ENCODE results near the gene IFFO2. TPM values are rescaled to one million over a fixed set of nuclear protein-coding genes. Genes with fewer than 3 reads are reported as not detected.

The IFFO2 gene
- polyA plus RNA-seq, 1 of the 3 experiments (the other 2 are of a cell fraction), result 10.5 TPM

DNA sequence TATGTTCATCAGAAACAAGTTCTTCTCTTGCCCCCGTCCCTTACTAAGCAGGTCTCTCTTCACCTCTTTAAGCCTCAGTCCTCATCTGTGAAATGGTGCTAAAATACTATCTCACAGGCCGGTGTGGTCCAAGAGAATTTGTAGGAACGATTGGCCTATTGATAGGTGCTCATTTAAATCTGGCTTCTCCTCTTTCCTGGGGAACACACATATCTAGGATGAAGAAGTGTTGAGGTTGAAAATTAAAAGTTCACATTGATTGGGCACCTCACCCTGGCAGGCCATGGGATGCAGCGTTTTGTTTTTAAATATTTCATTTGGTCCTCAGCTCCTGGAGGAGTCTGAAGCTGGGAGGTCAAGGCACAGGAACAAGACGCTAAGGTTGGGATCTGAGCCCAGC lies 88.1 kb downstream of the IFFO2 start:
- Histone ChIP-seq H3K4me3 (ENCODE audit: low read depth in 2 of 2, low read length in 1 of 2) (no peak overlapping the region), H3K9ac (no peak overlapping the region), H3K9me2 (no peaks in the 10 kb centered on the region), H3K36me3 (replicated peaks in 1 of 2; ENCODE audit: control insufficient read depth in 1 of 2, insufficient read depth in 2 of 2, low read length in 1 of 2) (no peaks in the 10 kb centered on the region), H3K27me3 (ENCODE audit: insufficient read depth) (peaks cover 18% of the 10 kb centered on the region; the same call in 1 of the 2 replicates), H3K27ac (ENCODE audit: low read depth in 2 of 2, low read length in 1 of 2) (no peak overlapping the region), H3K79me2 (ENCODE audit: insufficient read depth) (no peaks in the 10 kb centered on the region), H2AFZ (ENCODE audit: low read depth) (no peak overlapping the region), H3K9me3 (no peaks in the 10 kb centered on the region), H3K4me1 (ENCODE audit: control insufficient read depth in 1 of 2, insufficient read depth in 2 of 2, low read depth in 1 of 2, low read length in 1 of 2) (no peaks in the 10 kb centered on the region), H3F3A (replicated peaks; ENCODE audit: insufficient read depth) (no peaks in the 10 kb centered on the region), H4K20me1 (ENCODE audit: insufficient read depth) (no peaks in the 10 kb centered on the region), H3K4me2 (no peak overlapping the region)
- TF ChIP-seq JUND (IDR thresholded peaks at IDR 0.05) (no peak), FOSL2 (IDR thresholded peaks at IDR 0.05; ENCODE audit: borderline replicate concordance, low read depth) (no peak), FOXJ3 (CRISPR knock-in tag; IDR thresholded peaks at IDR 0.05) (no peak), POLR2AphosphoS5 (IDR thresholded peaks at IDR 0.05; ENCODE audit: low read depth, low read length) (no peak), RXRA (IDR thresholded peaks at IDR 0.05; ENCODE audit: borderline replicate concordance, low read depth) (no peak), EZH2phosphoT487 (IDR thresholded peaks at IDR 0.05; ENCODE audit: borderline replicate concordance, low read depth) (no peak), ELF1 (IDR thresholded peaks at IDR 0.05) (no peak)
- TF ChIP-seq, protein P1, sequence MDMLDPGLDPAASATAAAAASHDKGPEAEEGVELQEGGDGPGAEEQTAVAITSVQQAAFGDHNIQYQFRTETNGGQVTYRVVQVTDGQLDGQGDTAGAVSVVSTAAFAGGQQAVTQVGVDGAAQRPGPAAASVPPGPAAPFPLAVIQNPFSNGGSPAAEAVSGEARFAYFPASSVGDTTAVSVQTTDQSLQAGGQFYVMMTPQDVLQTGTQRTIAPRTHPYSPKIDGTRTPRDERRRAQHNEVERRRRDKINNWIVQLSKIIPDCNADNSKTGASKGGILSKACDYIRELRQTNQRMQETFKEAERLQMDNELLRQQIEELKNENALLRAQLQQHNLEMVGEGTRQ (IDR thresholded peaks at IDR 0.05; ENCODE audit: borderline replicate concordance, low read depth, low read length), result no peak
- TF ChIP-seq, protein P2, sequence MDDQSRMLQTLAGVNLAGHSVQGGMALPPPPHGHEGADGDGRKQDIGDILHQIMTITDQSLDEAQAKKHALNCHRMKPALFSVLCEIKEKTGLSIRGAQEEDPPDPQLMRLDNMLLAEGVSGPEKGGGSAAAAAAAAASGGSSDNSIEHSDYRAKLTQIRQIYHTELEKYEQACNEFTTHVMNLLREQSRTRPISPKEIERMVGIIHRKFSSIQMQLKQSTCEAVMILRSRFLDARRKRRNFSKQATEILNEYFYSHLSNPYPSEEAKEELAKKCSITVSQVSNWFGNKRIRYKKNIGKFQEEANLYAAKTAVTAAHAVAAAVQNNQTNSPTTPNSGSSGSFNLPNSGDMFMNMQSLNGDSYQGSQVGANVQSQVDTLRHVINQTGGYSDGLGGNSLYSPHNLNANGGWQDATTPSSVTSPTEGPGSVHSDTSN (IDR thresholded peaks at IDR 0.05), result no peak
- ChIA-PET POLR2A (no interaction called here), CTCF (interaction anchor here (1.0 to 25.9 kb wide), 4 partner anchors 8 to 292 kb away, joined by 3 to 350 read pairs (median 5); no protein-coding TSS in a partner anchor)
- DNase-seq, result no peak
- 56% methylated on average over 5 of the region's 5 CpGs for WGBS (ENCODE audit: low lambda C conversion rate)

DNA sequence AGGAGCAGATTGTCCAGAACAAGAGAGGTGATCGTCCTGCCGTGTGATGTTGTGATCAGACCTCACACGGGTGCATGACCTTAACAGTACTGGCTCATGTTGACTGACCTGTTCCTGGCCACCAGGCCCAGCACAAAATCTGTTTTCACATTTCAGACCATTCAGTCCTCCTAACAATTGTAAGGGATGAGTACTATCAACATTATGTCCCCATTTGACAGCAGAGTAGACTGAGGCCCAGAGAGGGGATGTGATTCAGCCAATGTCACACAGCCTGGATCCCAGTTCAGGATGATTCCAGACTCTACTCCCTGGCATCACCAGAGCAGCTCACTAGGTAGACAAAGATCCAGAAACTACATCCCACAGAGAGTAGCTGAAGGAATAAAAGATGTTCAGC lies 89.6 kb downstream of the IFFO2 start:
- ChIA-PET CTCF (interaction anchor here (0.6 to 25.9 kb wide), 4 partner anchors 9 to 269 kb away, joined by 3 to 350 read pairs (median 6); no protein-coding TSS in a partner anchor), POLR2A (no interaction called here)
- H3K9ac ChIP-seq, result no peak overlapping the region
- H3K36me3 ChIP-seq (replicated peaks in 1 of 2; ENCODE audit: control insufficient read depth in 1 of 2, insufficient read depth in 2 of 2, low read length in 1 of 2), result no peaks in the 10 kb centered on the region
- H3K79me2 ChIP-seq (ENCODE audit: insufficient read depth), result no peaks in the 10 kb centered on the region
- 40% methylated on average over 1 of the region's 3 CpGs for WGBS (ENCODE audit: low lambda C conversion rate)
- no peaks in the 10 kb centered on the region for H3F3A ChIP-seq (replicated peaks; ENCODE audit: insufficient read depth)
- TF ChIP-seq POLR2AphosphoS5 (IDR thresholded peaks at IDR 0.05; ENCODE audit: low read depth, low read length) (no peak), RFX5 (IDR thresholded peaks at IDR 0.05; ENCODE audit: low read length) (no peak), RCOR1 (IDR thresholded peaks at IDR 0.05; ENCODE audit: low read length) (no peak), EZH2phosphoT487 (IDR thresholded peaks at IDR 0.05; ENCODE audit: borderline replicate concordance, low read depth) (no peak), JUND (IDR thresholded peaks at IDR 0.05) (no peak), TCF12 (IDR thresholded peaks at IDR 0.05) (no peak), MEF2A (IDR thresholded peaks at IDR 0.05; ENCODE audit: borderline replicate concordance, low read depth) (no peak), SIN3A (IDR thresholded peaks at IDR 0.05; ENCODE audit: borderline replicate concordance, low read depth, low read length) (no peak), MXI1 (IDR thresholded peaks at IDR 0.05; ENCODE audit: low read depth, low read length) (no peak), NRF1 (IDR thresholded peaks at IDR 0.05; ENCODE audit: low read depth, low read length) (no peak), GABPA (IDR thresholded peaks at IDR 0.05; ENCODE audit: low read depth) (no peak), TEAD4 (IDR thresholded peaks at IDR 0.05; ENCODE audit: borderline replicate concordance, insufficient read depth) (no peak), CHD2 (IDR thresholded peaks at IDR 0.05; ENCODE audit: low read length, partially characterized antibody) (no peak), EP300 (IDR thresholded peaks at IDR 0.05; ENCODE audit: borderline replicate concordance in 1 of 2, low read depth in 1 of 2, low read length in 1 of 2) (no peak)
- TF ChIP-seq, protein P2 (IDR thresholded peaks at IDR 0.05), result no peak
- TF ChIP-seq, protein P3, sequence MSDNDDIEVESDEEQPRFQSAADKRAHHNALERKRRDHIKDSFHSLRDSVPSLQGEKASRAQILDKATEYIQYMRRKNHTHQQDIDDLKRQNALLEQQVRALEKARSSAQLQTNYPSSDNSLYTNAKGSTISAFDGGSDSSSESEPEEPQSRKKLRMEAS (IDR thresholded peaks at IDR 0.05; ENCODE audit: low read depth), result no peak
- TF ChIP-seq, protein P4, sequence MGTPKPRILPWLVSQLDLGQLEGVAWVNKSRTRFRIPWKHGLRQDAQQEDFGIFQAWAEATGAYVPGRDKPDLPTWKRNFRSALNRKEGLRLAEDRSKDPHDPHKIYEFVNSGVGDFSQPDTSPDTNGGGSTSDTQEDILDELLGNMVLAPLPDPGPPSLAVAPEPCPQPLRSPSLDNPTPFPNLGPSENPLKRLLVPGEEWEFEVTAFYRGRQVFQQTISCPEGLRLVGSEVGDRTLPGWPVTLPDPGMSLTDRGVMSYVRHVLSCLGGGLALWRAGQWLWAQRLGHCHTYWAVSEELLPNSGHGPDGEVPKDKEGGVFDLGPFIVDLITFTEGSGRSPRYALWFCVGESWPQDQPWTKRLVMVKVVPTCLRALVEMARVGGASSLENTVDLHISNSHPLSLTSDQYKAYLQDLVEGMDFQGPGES (IDR thresholded peaks at IDR 0.05; ENCODE audit: low read depth, low read length), result no peak
- TF ChIP-seq, protein P5, sequence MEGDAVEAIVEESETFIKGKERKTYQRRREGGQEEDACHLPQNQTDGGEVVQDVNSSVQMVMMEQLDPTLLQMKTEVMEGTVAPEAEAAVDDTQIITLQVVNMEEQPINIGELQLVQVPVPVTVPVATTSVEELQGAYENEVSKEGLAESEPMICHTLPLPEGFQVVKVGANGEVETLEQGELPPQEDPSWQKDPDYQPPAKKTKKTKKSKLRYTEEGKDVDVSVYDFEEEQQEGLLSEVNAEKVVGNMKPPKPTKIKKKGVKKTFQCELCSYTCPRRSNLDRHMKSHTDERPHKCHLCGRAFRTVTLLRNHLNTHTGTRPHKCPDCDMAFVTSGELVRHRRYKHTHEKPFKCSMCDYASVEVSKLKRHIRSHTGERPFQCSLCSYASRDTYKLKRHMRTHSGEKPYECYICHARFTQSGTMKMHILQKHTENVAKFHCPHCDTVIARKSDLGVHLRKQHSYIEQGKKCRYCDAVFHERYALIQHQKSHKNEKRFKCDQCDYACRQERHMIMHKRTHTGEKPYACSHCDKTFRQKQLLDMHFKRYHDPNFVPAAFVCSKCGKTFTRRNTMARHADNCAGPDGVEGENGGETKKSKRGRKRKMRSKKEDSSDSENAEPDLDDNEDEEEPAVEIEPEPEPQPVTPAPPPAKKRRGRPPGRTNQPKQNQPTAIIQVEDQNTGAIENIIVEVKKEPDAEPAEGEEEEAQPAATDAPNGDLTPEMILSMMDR (IDR thresholded peaks at IDR 0.05), result no peak
- H2AFZ ChIP-seq (ENCODE audit: low read depth), result no peak overlapping the region
- H3K9me3 ChIP-seq, result no peaks in the 10 kb centered on the region
- H3K4me2 ChIP-seq, result no peak overlapping the region
- H3K4me1 ChIP-seq (ENCODE audit: control insufficient read depth in 1 of 2, insufficient read depth in 2 of 2, low read depth in 1 of 2, low read length in 1 of 2), result no peaks in the 10 kb centered on the region
- no peaks in the 10 kb centered on the region for H3K9me2 ChIP-seq
- peaks cover 18% of the 10 kb centered on the region; the same call in 1 of the 2 replicates for H3K27me3 ChIP-seq (ENCODE audit: insufficient read depth)
- no peaks in the 10 kb centered on the region for H4K20me1 ChIP-seq (ENCODE audit: insufficient read depth)
- H3K27ac ChIP-seq (ENCODE audit: low read depth in 2 of 2, low read length in 1 of 2), result no peak overlapping the region
- no peak for DNase-seq
- no peak overlapping the region for H3K4me3 ChIP-seq (ENCODE audit: low read depth in 2 of 2, low read length in 1 of 2)

All from SK-N-SH (cell line).